Neural progenitor cell (in vitro differentiated cells): Measurements from ENCODE around the gene PPP1R13L. TPM values are rescaled to one million over a fixed set of nuclear protein-coding genes. Genes with fewer than 3 reads are reported as not detected.
"Not testable (repeated sequence)": the region's sequence is repeated elsewhere in the genome, so short reads cannot be mapped to it uniquely, and the experiment has no call there.

Experiments
- DNase-seq: peaks from one replicate; pipeline ENCODE4 v3.0.0-alpha.2; 2016; ENCODE audit warnings: low spot score
- H2AFZ ChIP-seq: fragments of 200-600 bp; sonication (generic); replicated peaks from 2 replicates; pipeline ENCODE4 v1.6.1; 2016; ENCODE audit warnings: antibody characterized with exemption
- H3F3A ChIP-seq: fragments of 200-600 bp; sonication (generic); 2 replicates; pipeline ENCODE4 v1.6.1; 2016; ENCODE audit warnings: antibody characterized with exemption, low read depth
- H3K27ac ChIP-seq: fragments of 200-600 bp; sonication (generic); 2 replicates; pipeline ENCODE4 v1.5.1; 2016; ENCODE audit warnings: mild to moderate bottlenecking
- H3K27me3 ChIP-seq: fragments of 200-600 bp; sonication (generic); 2 replicates; pipeline ENCODE4 v1.6.1; 2016; ENCODE audit warnings: mild to moderate bottlenecking, moderate library complexity
- H3K36me3 ChIP-seq: fragments of 200-600 bp; sonication (generic); 2 replicates; pipeline ENCODE4 v1.5.1; 2016
- H3K4me1 ChIP-seq: fragments of 200-600 bp; sonication (generic); 2 replicates; pipeline ENCODE4 v1.6.1; 2016; ENCODE audit warnings: mixed run types
- H3K4me2 ChIP-seq: fragments of 200-600 bp; sonication (generic); 2 replicates; pipeline ENCODE4 v1.6.1; 2016
- H3K4me3 ChIP-seq: fragments of 200-600 bp; sonication (generic); 2 replicates; pipeline ENCODE4 v1.5.1; 2016
- H3K79me2 ChIP-seq: fragments of 200-600 bp; sonication (generic); 2 replicates; pipeline ENCODE4 v1.6.1; 2016; ENCODE audit warnings: low read depth
- H3K9ac ChIP-seq: fragments of 200-600 bp; sonication (generic); 2 replicates; pipeline ENCODE4 v1.6.1; 2016
- H3K9me3 ChIP-seq: fragments of 200-600 bp; sonication (generic); 2 replicates; pipeline ENCODE4 v1.5.1; 2016; ENCODE audit warnings: low read depth
- H4K20me1 ChIP-seq: fragments of 200-600 bp; sonication (generic); 2 replicates; pipeline ENCODE4 v1.6.1; 2016; ENCODE audit warnings: low read depth
- H3K27ac Mint-ChIP-seq: 3 replicates; pipeline ENCODE4 v1.8.0; 2021; ENCODE audit warnings: mixed read lengths
- H3K27me3 Mint-ChIP-seq: 2 replicates; pipeline ENCODE4 v1.8.0; 2022; ENCODE audit warnings: low read depth, mild to moderate bottlenecking, inconsistent platforms, moderate library complexity, mixed read lengths; ENCODE audit not compliant: insufficient read depth
- H3K36me3 Mint-ChIP-seq: 3 replicates; pipeline ENCODE4 v1.8.0; 2021; ENCODE audit warnings: mixed read lengths
- H3K4me1 Mint-ChIP-seq: 3 replicates; pipeline ENCODE4 v1.8.0; 2021; ENCODE audit warnings: mixed read lengths
- H3K4me3 Mint-ChIP-seq: 3 replicates; pipeline ENCODE4 v1.8.0; 2021; ENCODE audit warnings: mild to moderate bottlenecking, moderate library complexity, mixed read lengths
- H3K9me3 Mint-ChIP-seq: 3 replicates; pipeline ENCODE4 v1.8.0; 2020; ENCODE audit warnings: mixed read lengths
- EZH2 ChIP-seq: fragments of 200-600 bp; sonication (generic); IDR thresholded peaks from 2 replicates; pipeline ENCODE4 v1.6.1; 2017; ENCODE audit warnings: antibody characterized with exemption, mild to moderate bottlenecking, moderate library complexity
- EZH2phosphoT487 ChIP-seq: fragments of 200-600 bp; sonication (generic); IDR thresholded peaks from 2 replicates; pipeline ENCODE4 v1.6.1; 2017; ENCODE audit warnings: antibody characterized with exemption
- total RNA-seq: library from RNA; depleted of rRNA; stranded (reverse); fragments of >200 nt; gene quantifications from 2 replicates; pipeline ENCODE4 v1.2.3, GENCODE V29; 2015; ENCODE audit warnings: low replicate concordance
- TF ChIP-seq, protein P1 (sequence below): fragments of 200-600 bp; sonication (generic); IDR thresholded peaks from 2 replicates; pipeline ENCODE4 v1.5.1; 2017; ENCODE audit warnings: antibody characterized with exemption, mild to moderate bottlenecking

Gene PPP1R13L
- total RNA-seq, 1 donor from 2014 or later, result 2.9 TPM

DNA sequence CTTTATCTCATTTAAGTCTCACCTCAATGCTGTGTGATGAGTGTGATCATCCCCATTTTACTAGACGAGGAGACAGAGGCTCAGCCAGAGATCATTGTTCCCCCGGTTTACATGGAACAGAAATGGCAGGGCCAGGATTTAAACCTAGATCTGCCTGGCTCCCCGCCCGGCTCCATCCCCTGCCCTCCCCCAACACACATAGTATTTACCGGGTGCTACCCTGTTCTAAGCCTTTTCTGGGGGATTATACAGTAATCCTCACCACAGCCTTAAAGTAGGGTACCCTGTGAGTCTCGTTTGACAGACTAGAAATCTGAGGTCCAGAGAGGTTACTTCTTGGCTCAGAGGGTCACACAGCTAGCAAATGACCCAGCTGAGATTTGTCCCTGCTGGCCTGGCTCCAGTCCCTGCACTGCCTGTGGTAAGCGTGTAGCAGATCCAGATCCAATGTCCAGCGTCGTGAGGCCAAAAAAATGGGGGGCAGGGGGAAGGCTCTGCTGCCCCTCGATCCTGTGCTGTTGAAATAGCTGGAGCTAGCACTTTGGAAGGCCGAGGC, 68.1 kb downstream of the PPP1R13L start:
- no peaks in the 10 kb centered on the region for H3K36me3 Mint-ChIP-seq
- TF ChIP-seq, protein P1, sequence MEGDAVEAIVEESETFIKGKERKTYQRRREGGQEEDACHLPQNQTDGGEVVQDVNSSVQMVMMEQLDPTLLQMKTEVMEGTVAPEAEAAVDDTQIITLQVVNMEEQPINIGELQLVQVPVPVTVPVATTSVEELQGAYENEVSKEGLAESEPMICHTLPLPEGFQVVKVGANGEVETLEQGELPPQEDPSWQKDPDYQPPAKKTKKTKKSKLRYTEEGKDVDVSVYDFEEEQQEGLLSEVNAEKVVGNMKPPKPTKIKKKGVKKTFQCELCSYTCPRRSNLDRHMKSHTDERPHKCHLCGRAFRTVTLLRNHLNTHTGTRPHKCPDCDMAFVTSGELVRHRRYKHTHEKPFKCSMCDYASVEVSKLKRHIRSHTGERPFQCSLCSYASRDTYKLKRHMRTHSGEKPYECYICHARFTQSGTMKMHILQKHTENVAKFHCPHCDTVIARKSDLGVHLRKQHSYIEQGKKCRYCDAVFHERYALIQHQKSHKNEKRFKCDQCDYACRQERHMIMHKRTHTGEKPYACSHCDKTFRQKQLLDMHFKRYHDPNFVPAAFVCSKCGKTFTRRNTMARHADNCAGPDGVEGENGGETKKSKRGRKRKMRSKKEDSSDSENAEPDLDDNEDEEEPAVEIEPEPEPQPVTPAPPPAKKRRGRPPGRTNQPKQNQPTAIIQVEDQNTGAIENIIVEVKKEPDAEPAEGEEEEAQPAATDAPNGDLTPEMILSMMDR, result no peak
- TF ChIP-seq EZH2 (no peak), EZH2phosphoT487 (no peak)
- Histone ChIP-seq H3K4me2 (no peak overlapping the region), H3F3A (peaks cover 9% of the 10 kb centered on the region), H3K9ac (no peak overlapping the region), H2AFZ (no peak overlapping the region), H3K4me1 (no peaks in the 10 kb centered on the region), H3K9me3 (no peaks in the 10 kb centered on the region), H4K20me1 (peaks cover 9% of the 10 kb centered on the region), H3K36me3 (no peaks in the 10 kb centered on the region), H3K27ac (no peak overlapping the region), H3K4me3 (no peak overlapping the region), H3K27me3 (peaks cover 31% of the 10 kb centered on the region), H3K79me2 (no peaks in the 10 kb centered on the region)
- H3K27ac Mint-ChIP-seq, result no peak overlapping the region
- no peak for DNase-seq
- no peak overlapping the region for H3K4me3 Mint-ChIP-seq
- H3K27me3 Mint-ChIP-seq, result peaks cover 13% of the 10 kb centered on the region
- H3K9me3 Mint-ChIP-seq, result no peaks in the 10 kb centered on the region
- peaks cover 6% of the 10 kb centered on the region for H3K4me1 Mint-ChIP-seq

DNA sequence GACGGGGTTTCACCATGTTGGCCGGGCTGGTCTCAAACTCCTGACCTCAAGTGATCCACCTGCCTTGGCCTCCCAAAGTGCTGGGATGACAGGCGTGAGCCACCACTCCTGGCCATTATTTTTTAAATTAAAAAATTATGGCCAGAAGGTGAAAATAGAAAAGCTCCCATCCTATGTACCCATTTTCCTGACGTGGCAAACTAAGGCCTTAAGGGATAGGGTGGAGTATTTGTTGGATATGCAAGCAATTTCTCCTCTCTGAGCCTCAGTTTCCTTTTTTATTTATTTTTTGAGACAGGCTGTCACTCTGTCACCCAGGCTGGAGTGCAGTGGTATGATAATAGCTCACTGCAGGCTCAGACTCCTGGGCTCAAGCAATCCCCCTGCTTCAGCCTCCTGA, 70.0 kb downstream of the PPP1R13L start:
- not testable (repeated sequence) for H3K4me3 ChIP-seq, H3K36me3 ChIP-seq, H3K79me2 ChIP-seq, H3K27ac Mint-ChIP-seq, H3K4me1 Mint-ChIP-seq, H3K4me3 Mint-ChIP-seq, H3K9me3 Mint-ChIP-seq, H3K9ac ChIP-seq, H2AFZ ChIP-seq, H3K27me3 Mint-ChIP-seq, H3K27ac ChIP-seq, H3K4me2 ChIP-seq, H3K9me3 ChIP-seq, H3F3A ChIP-seq, H4K20me1 ChIP-seq, DNase-seq, H3K4me1 ChIP-seq, H3K36me3 Mint-ChIP-seq
- H3K27me3 ChIP-seq, result peaks cover 12% of the 10 kb centered on the region

DNA sequence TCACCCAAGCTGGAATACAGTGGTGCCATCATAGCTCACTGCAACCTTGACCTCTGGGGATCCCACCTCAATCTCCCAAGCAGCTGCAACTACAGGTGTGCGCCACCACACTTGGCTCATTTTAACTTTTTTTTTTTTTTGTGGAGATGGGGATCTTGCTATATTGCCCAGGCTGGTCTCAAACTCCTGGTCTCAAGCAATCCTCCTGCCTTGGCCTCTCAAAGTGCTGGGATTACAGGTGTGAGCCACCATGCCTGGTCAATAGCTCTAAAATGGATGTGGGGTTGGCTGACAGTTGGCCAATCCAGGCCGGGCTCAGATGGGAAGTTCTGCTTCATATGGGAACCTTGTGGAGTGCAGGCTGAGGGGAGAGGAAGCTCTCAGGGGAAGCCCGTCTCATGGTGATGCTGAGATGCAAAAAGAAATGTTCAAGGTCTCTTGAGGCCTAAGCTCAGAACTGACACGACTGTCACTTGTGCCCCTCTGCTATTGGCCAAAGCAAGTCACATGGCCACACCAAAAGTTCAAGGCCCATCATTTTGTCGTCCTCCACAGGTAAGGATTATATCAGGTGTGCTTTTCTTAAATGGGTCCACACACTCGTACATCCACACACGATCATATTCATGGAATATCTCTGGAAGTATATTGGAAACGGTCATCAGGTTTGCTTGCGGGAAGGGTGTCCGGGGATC, 71.1 kb downstream of the PPP1R13L start:
- H3K79me2 ChIP-seq, result no peaks in the 10 kb centered on the region
- no peaks in the 10 kb centered on the region for H3K4me1 ChIP-seq
- peaks cover 3% of the 10 kb centered on the region for H3K4me1 Mint-ChIP-seq
- no peaks in the 10 kb centered on the region for H3K36me3 Mint-ChIP-seq
- H2AFZ ChIP-seq, result no peak overlapping the region
- no peak overlapping the region for H3K4me2 ChIP-seq
- no peak for DNase-seq
- H3K9me3 Mint-ChIP-seq, result no peaks in the 10 kb centered on the region
- H3K27me3 Mint-ChIP-seq, result no peaks in the 10 kb centered on the region
- no peaks in the 10 kb centered on the region for H3K36me3 ChIP-seq
- TF ChIP-seq, protein P1, result no peak
- TF ChIP-seq EZH2 (no peak), EZH2phosphoT487 (no peak)
- no peaks in the 10 kb centered on the region for H4K20me1 ChIP-seq
- H3F3A ChIP-seq, result peaks cover 5% of the 10 kb centered on the region
- no peaks in the 10 kb centered on the region for H3K9me3 ChIP-seq
- H3K9ac ChIP-seq, result no peak overlapping the region
- no peak overlapping the region for H3K4me3 ChIP-seq
- peaks cover under 1% of the 10 kb centered on the region for H3K27me3 ChIP-seq
- peak overlapping the region; percentile 25 for H3K27ac Mint-ChIP-seq
- no peak overlapping the region for H3K27ac ChIP-seq
- no peak overlapping the region for H3K4me3 Mint-ChIP-seq

DNA sequence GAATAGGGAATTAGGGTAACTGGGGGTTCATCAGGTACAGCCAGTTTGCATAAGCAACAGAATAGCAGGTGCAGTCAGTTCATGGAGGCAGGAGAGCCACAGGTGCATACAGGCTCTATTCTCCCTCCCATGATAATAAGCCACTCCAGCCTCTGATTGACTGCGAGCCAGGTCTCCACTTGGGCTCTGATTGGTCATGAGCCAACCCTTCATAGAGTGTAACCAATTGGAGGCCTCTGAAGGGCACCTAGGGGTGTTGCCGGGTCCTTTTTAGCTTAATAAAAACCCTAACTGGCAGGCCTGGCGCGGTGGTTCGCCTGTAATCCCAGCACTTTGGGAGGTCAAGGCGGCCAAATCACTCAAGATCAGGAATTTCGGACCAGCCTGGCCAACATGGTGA, 73.5 kb downstream of the PPP1R13L start:
- H3K9ac ChIP-seq, result no peak overlapping the region
- Mint-ChIP-seq H3K4me1 (peaks cover 1% of the 10 kb centered on the region), H3K36me3 (no peaks in the 10 kb centered on the region), H3K4me3 (no peak overlapping the region), H3K27me3 (peaks cover 2% of the 10 kb centered on the region), H3K27ac (no peak overlapping the region), H3K9me3 (no peaks in the 10 kb centered on the region)
- H3K27ac ChIP-seq, result no peak overlapping the region
- H3K27me3 ChIP-seq, result no peaks in the 10 kb centered on the region
- no peak overlapping the region for H3K4me3 ChIP-seq
- H3K79me2 ChIP-seq, result no peaks in the 10 kb centered on the region
- H2AFZ ChIP-seq, result peak overlapping the region; percentile 34
- H4K20me1 ChIP-seq, result no peaks in the 10 kb centered on the region
- H3K4me2 ChIP-seq, result no peak overlapping the region
- H3K4me1 ChIP-seq, result no peaks in the 10 kb centered on the region
- DNase-seq, result no peak
- TF ChIP-seq, protein P1, result no peak
- no peak for TF ChIP-seq EZH2phosphoT487
- TF ChIP-seq EZH2, result no peak
- H3F3A ChIP-seq, result peaks cover under 1% of the 10 kb centered on the region
- no peaks in the 10 kb centered on the region for H3K9me3 ChIP-seq
- no peaks in the 10 kb centered on the region for H3K36me3 ChIP-seq
